K562 (cell line): ENCODE data around the gene POLN. TPM values are rescaled to one million over a fixed set of nuclear protein-coding genes. Genes with fewer than 3 reads are reported as not detected.

Source experiments
- ARID1B ChIP-seq: fragments of 450-650 bp; IDR thresholded peaks from 2 replicates; pipeline ENCODE4 v1.6.1; 2016; ENCODE audit warnings: antibody characterized with exemption, mild to moderate bottlenecking, inconsistent platforms
- ATF7 ChIP-seq: fragments of 450-650 bp; IDR thresholded peaks from 2 replicates; pipeline ENCODE4 v1.7.1; 2014; ENCODE audit warnings: mild to moderate bottlenecking, moderate library complexity
- BCOR ChIP-seq: fragments of 450-650 bp; IDR thresholded peaks from 2 replicates; pipeline ENCODE4 v1.6.1; 2016
- CHD2 ChIP-seq: IDR thresholded peaks from 2 replicates; pipeline ENCODE4 v1.6.1; 2011; ENCODE audit warnings: low read depth, low read length
- CREB3L1 ChIP-seq: fragments of 450-650 bp; IDR thresholded peaks from 2 replicates; pipeline ENCODE4 v1.6.1; 2014; ENCODE audit warnings: low read depth, mild to moderate bottlenecking, moderate library complexity, borderline replicate concordance
- E2F6 ChIP-seq, 2 experiments: IDR thresholded peaks; 2 replicates each; pipeline ENCODE4 v1.6.1; 2011; ENCODE audit warnings: borderline replicate concordance in 1 of 2, control low read depth in 1 of 2, low read depth in 1 of 2, low read length in 1 of 2, mild to moderate bottlenecking in 1 of 2, mixed read lengths in 1 of 2, moderate library complexity in 1 of 2; ENCODE audit not compliant: insufficient read depth in 1 of 2, insufficient read length in 1 of 2, poor library complexity in 1 of 2, severe bottlenecking in 1 of 2; ENCODE audit errors: extremely low read depth in 1 of 2
- HINFP ChIP-seq: fragments of 450-650 bp; conservative IDR thresholded peaks from 2 replicates; pipeline ENCODE4 v1.6.1; 2016; ENCODE audit warnings: missing genetic modification characterization, low read depth, mild to moderate bottlenecking, control low read depth, missing compliant biosample characterization
- HNRNPUL1 ChIP-seq: fragments of 200-400 bp; formaldehyde crosslinking; IDR thresholded peaks from 2 replicates; pipeline ENCODE4 v1.6.1; 2017; ENCODE audit warnings: low read length
- MYBL2 ChIP-seq, 2 experiments: fragments of 450-650 bp in 1 of 2; sonication (generic) in 1 of 2; formaldehyde crosslinking in 1 of 2; IDR thresholded peaks; 2 replicates each; pipeline versions ENCODE4 v1.6.1 to v1.8.1; 2017 to 2022; ENCODE audit warnings: borderline replicate concordance in 1 of 2, inconsistent platforms in 1 of 2, low read depth in 1 of 2, mild to moderate bottlenecking in 1 of 2, missing genetic modification reagents in 1 of 2, moderate library complexity in 1 of 2
- NR2C1 ChIP-seq, 2 experiments: fragments of 450-650 bp; IDR thresholded peaks; 2 replicates each; pipeline ENCODE4 v1.6.1; 2017; ENCODE audit warnings: mild to moderate bottlenecking in 2 of 2, antibody characterized with exemption in 1 of 2, inconsistent platforms in 1 of 2, missing compliant biosample characterization in 1 of 2, missing genetic modification characterization in 1 of 2
- NR2C2 ChIP-seq, 2 experiments: fragments of 200-800 bp in 1 of 2; sonication (Bioruptor generic) in 1 of 2; sonication (generic) in 1 of 2; formaldehyde crosslinking in 1 of 2; IDR thresholded peaks; 2 replicates each; pipeline versions ENCODE4 v1.6.1 to v1.8.0; 2016 to 2022; ENCODE audit warnings: mild to moderate bottlenecking in 1 of 2, missing compliant biosample characterization in 1 of 2, missing genetic modification characterization in 1 of 2, missing genetic modification reagents in 1 of 2
- NRF1 ChIP-seq, 2 experiments: fragments of 450-650 bp; IDR thresholded peaks in 1 of 2; conservative IDR thresholded peaks in 1 of 2; 2 replicates each; pipeline ENCODE4 v1.6.1; 2014; ENCODE audit warnings: mild to moderate bottlenecking in 2 of 2
- RBM22 ChIP-seq: fragments of 200-400 bp; formaldehyde crosslinking; IDR thresholded peaks from 2 replicates; pipeline ENCODE4 v1.6.1; 2018; ENCODE audit warnings: low read length, low read depth; ENCODE audit not compliant: poor library complexity, severe bottlenecking
- RHOXF2B ChIP-seq: fragments of 250-450 bp; sonication (Bioruptor Pico); conservative IDR thresholded peaks from 2 replicates; pipeline ENCODE4 v1.5.1; 2021
- SMAD1 ChIP-seq: fragments of 150-350 bp; IDR thresholded peaks from 2 replicates; pipeline ENCODE4 v1.6.1; 2014; ENCODE audit warnings: low read length, low read depth; ENCODE audit not compliant: partially characterized antibody
- SMARCC2 ChIP-seq: fragments of 450-650 bp; IDR thresholded peaks from 2 replicates; pipeline ENCODE4 v1.6.1; 2017; ENCODE audit warnings: antibody characterized with exemption, moderate library complexity, mild to moderate bottlenecking, low read depth
- SREBF2 ChIP-seq: sonication (generic); formaldehyde crosslinking; IDR thresholded peaks from 2 replicates; pipeline ENCODE4 v1.4.0; 2020; ENCODE audit warnings: mild to moderate bottlenecking, missing genetic modification reagents
- YY1 ChIP-seq, 3 experiments: IDR thresholded peaks; 2 replicates each; pipeline ENCODE4 v1.6.1; 2011; ENCODE audit warnings: low read length in 2 of 3, mild to moderate bottlenecking in 2 of 3, moderate library complexity in 2 of 3, borderline replicate concordance in 1 of 3, control low read depth in 1 of 3, low read depth in 1 of 3; ENCODE audit not compliant: insufficient read depth in 3 of 3, insufficient replicate concordance in 2 of 3, control insufficient read depth in 1 of 3, insufficient read length in 1 of 3; ENCODE audit errors: extremely low read depth in 1 of 3
- ZBTB43 ChIP-seq: sonication (generic); formaldehyde crosslinking; IDR thresholded peaks from 2 replicates; pipeline ENCODE4 v1.8.0; 2023; ENCODE audit warnings: mild to moderate bottlenecking, missing genetic modification reagents
- ZNF57 ChIP-seq: fragments of 450-650 bp; formaldehyde crosslinking; IDR thresholded peaks from 2 replicates; pipeline ENCODE4 v1.4.0; 2020; ENCODE audit warnings: mild to moderate bottlenecking, moderate library complexity
- polyA plus RNA-seq, 8 experiments: library from polyadenylated mRNA; depleted of rRNA in 4 of 8; stranded (reverse) in 5 of 8; unstranded in 3 of 8; fragments of >200 nt; fragmentation: Nextera tagmentation in 2 of 8; fragmentation: Illumina TruSeq in 1 of 8; extraction: Ambion mirVana in 2 of 8; extraction: Trizol in 1 of 8; gene quantifications; 2 replicates each; pipeline versions ENCODE4 v1.2.1 to v1.2.3, GENCODE V29; 2011 to 2014; ENCODE audit warnings: inconsistent platforms in 1 of 8, missing spikeins in 1 of 8
- total RNA-seq, 7 experiments: library from RNA; depleted of rRNA in 6 of 7; stranded (reverse); fragments of >200 nt in 6 of 7; fragmentation: Illumina TruSeq in 2 of 7; extraction: Trizol in 2 of 7; gene quantifications; 2 replicates each; pipeline versions ENCODE4 v1.2.1 to v1.2.3, GENCODE V29; 2011 to 2021; ENCODE audit warnings: low replicate concordance in 1 of 7

Gene POLN
- total and polyA plus RNA-seq, 9 of the 15 experiments (the other 6 are each of a cell fraction or from before 2014, with no cell fraction given), result 0.08 to 0.91 (median 0.32) TPM

GRCh38 chr4:2036866-2037265 is 205.1 kb downstream of the POLN start (continued):
- peak in 1 of 2 experiments; percentile 12 for TF ChIP-seq E2F6 (IDR thresholded peaks at IDR 0.05; ENCODE audit: borderline replicate concordance in 1 of 2, extremely low read depth in 1 of 2, insufficient read depth in 1 of 2, insufficient read length in 1 of 2, low read depth in 1 of 2, low read length in 1 of 2, poor library complexity in 1 of 2, severe bottlenecking in 1 of 2)
- TF ChIP-seq NR2C1 (IDR thresholded peaks at IDR 0.05), result peak; percentile 43; the same call in 1 of the 2 replicates
- no peak for TF ChIP-seq NR2C1 (tag; IDR thresholded peaks at IDR 0.05)
- TF ChIP-seq CREB3L1, result 0 out of 2 replicates have a peak, but pooled peaks have one; percentile 41
- no peak for TF ChIP-seq ARID1B
- TF ChIP-seq BCOR, result peak; percentile 18; the same call in 1 of the 2 replicates
- TF ChIP-seq SMARCC2, result no peak
- peak; percentile 91 for TF ChIP-seq CHD2
- TF ChIP-seq NRF1 (conservative IDR thresholded peaks at IDR 0.05 in 1 of 2, IDR thresholded peaks at IDR 0.05 in 1 of 2), result peak in 1 of 2 experiments; percentile 26; a peak in 1 of 4 replicates
- TF ChIP-seq ZNF57 (CRISPR knock-in tag), result no peak
- TF ChIP-seq RHOXF2B (CRISPR knock-in tag), result no peak
- no peak for TF ChIP-seq RBM22
- TF ChIP-seq ZBTB43 (CRISPR knock-in tag), result no peak
- TF ChIP-seq MYBL2 (IDR thresholded peaks at IDR 0.05; ENCODE audit: low read depth), result peak; percentile 42; the same call in 1 of the 2 replicates
- no peak for TF ChIP-seq MYBL2 (CRISPR knock-in tag; IDR thresholded peaks at IDR 0.05; ENCODE audit: borderline replicate concordance)
- no peak for TF ChIP-seq NR2C2 (CRISPR knock-in tag; IDR thresholded peaks at IDR 0.05)
- no peak for TF ChIP-seq NR2C2 (tag; IDR thresholded peaks at IDR 0.05)
- TF ChIP-seq SREBF2 (CRISPR knock-in tag), result no peak
- 0 out of 2 replicates have a peak, but pooled peaks have one; percentile 28 for TF ChIP-seq ATF7
- TF ChIP-seq YY1 (IDR thresholded peaks at IDR 0.05; ENCODE audit: borderline replicate concordance in 1 of 3, control insufficient read depth in 1 of 3, extremely low read depth in 1 of 3, insufficient read depth in 3 of 3, insufficient read length in 1 of 3, insufficient replicate concordance in 2 of 3, low read depth in 1 of 3, low read length in 2 of 3), result peak in 1 of 3 experiments; percentile 5
- TF ChIP-seq HNRNPUL1, result no peak
- no peak for TF ChIP-seq SMAD1
- no peak for TF ChIP-seq HINFP
